RWPE2 (cell line): ENCODE results near the gene RPUSD4.

Experiments
- ATAC-seq: fragments of 200-7000 bp; cut with Tn5 transposase; 3 replicates; pipeline ENCODE4 v1.9.1; 2021; ENCODE audit warnings: low read depth
- DNase-seq: peaks from one replicate; pipeline ENCODE4 v3.0.0-alpha.2; 2020; ENCODE audit warnings: low spot score
- H3K27ac ChIP-seq: fragments of 450-650 bp; 2 replicates; pipeline ENCODE4 v1.5.1; 2017; ENCODE audit warnings: mild to moderate bottlenecking; ENCODE audit not compliant: poor library complexity, severe bottlenecking
- H3K27me3 ChIP-seq: fragments of 250-450 bp; sonication (Bioruptor Pico); 2 replicates; pipeline ENCODE4 v1.5.1; 2021; ENCODE audit warnings: mild to moderate bottlenecking, moderate library complexity; ENCODE audit not compliant: insufficient read depth, poor library complexity, severe bottlenecking
- H3K36me3 ChIP-seq: fragments of 250-450 bp; sonication (Bioruptor Pico); 2 replicates; pipeline ENCODE4 v1.5.1; 2020; ENCODE audit warnings: low read depth, mild to moderate bottlenecking, moderate library complexity
- H3K4me1 ChIP-seq: fragments of 250-450 bp; sonication (Bioruptor Pico); 2 replicates; pipeline ENCODE4 v1.5.1; 2021; ENCODE audit warnings: mild to moderate bottlenecking, moderate library complexity; ENCODE audit not compliant: insufficient read depth, poor library complexity, severe bottlenecking
- H3K4me3 ChIP-seq: fragments of 250-450 bp; sonication (Bioruptor Pico); 2 replicates; pipeline ENCODE4 v1.5.1; 2021; ENCODE audit warnings: mild to moderate bottlenecking, moderate library complexity; ENCODE audit not compliant: severe bottlenecking
- H3K9me3 ChIP-seq: fragments of 250-450 bp; sonication (Bioruptor Pico); 2 replicates; pipeline ENCODE4 v1.5.1; 2021; ENCODE audit warnings: mild to moderate bottlenecking, moderate library complexity; ENCODE audit not compliant: severe bottlenecking
- CTCF ChIP-seq: fragments of 450-650 bp; IDR thresholded peaks from one replicate; pipeline ENCODE4 v1.5.1; 2017; ENCODE audit warnings: mild to moderate bottlenecking, moderate library complexity; ENCODE audit not compliant: poor library complexity, severe bottlenecking

Gene RPUSD4

GRCh38 chr11:126254819-126255218 lies 43.4 kb upstream of the RPUSD4 start:
- H3K4me3 ChIP-seq, result no peak overlapping the region
- no peaks in the 10 kb centered on the region for H3K9me3 ChIP-seq
- no peaks in the 10 kb centered on the region for H3K27me3 ChIP-seq
- no peak for DNase-seq
- H3K36me3 ChIP-seq, result peaks cover 39% of the 10 kb centered on the region
- H3K4me1 ChIP-seq, result no peaks in the 10 kb centered on the region
- ATAC-seq, result no peak
- no peak for TF ChIP-seq CTCF
- H3K27ac ChIP-seq, result no peak overlapping the region

GRCh38 chr11:126253265-126253664 lies 41.8 kb upstream of the RPUSD4 start:
- no peak overlapping the region for H3K27ac ChIP-seq
- H3K9me3 ChIP-seq, result no peaks in the 10 kb centered on the region
- H3K27me3 ChIP-seq, result no peaks in the 10 kb centered on the region
- DNase-seq, result no peak
- no peak overlapping the region for H3K4me3 ChIP-seq
- TF ChIP-seq CTCF, result no peak
- H3K4me1 ChIP-seq, result no peaks in the 10 kb centered on the region
- H3K36me3 ChIP-seq, result peaks cover 34% of the 10 kb centered on the region
- no peak for ATAC-seq

GRCh38 chr11:126246636-126247035 lies 35.2 kb upstream of the RPUSD4 start:
- no peak for TF ChIP-seq CTCF
- ATAC-seq, result no peak

GRCh38 chr11:126233391-126233790 lies 21.9 kb upstream of the RPUSD4 start:
- Histone ChIP-seq H3K4me3 (no peak overlapping the region), H3K9me3 (no peaks in the 10 kb centered on the region), H3K27me3 (no peaks in the 10 kb centered on the region), H3K36me3 (peaks cover 19% of the 10 kb centered on the region; the same call in 1 of the 2 replicates), H3K4me1 (no peaks in the 10 kb centered on the region), H3K27ac (no peak overlapping the region)
- ATAC-seq (no peak), DNase-seq (no peak)
- no peak for TF ChIP-seq CTCF

More at GRCh38 chr11:126246636-126247035, 35.2 kb upstream of the RPUSD4 start:
- Histone ChIP-seq H3K27ac (no peak overlapping the region), H3K4me1 (no peaks in the 10 kb centered on the region), H3K4me3 (no peak overlapping the region), H3K27me3 (no peaks in the 10 kb centered on the region), H3K36me3 (peaks cover 10% of the 10 kb centered on the region), H3K9me3 (no peaks in the 10 kb centered on the region)
- DNase-seq, result no peak

- DNase-seq, result no peak
- Histone ChIP-seq H3K36me3 (peaks cover 19% of the 10 kb centered on the region; the same call in 1 of the 2 replicates), H3K9me3 (no peaks in the 10 kb centered on the region), H3K27me3 (no peaks in the 10 kb centered on the region), H3K4me1 (no peaks in the 10 kb centered on the region), H3K27ac (no peak overlapping the region), H3K4me3 (no peak overlapping the region)
- TF ChIP-seq CTCF, result no peak
- ATAC-seq, result no peak
Observed at GRCh38 chr11:126232683-126233082, 21.2 kb upstream of the RPUSD4 start.
